Measurements from ENCODE around the gene CBLB.

DNA sequence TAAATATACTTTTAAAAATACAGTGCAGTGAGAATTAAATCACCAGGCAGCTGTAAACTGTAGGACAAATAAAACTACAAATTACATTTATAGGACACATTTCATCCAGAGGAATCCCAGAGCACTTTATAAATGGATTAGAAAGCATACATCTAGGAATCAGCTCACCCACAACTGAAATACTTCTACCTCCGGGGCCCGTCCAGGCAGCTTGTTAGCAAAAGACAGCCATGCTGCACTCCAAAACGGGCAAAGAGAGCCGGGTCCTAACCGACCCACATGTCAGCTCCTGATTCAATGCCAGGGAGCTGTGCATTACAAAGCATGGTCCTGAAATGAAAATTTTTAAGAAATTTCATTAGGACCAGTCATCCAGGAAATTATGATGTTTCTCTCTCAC lies 234.1 kb downstream of the CBLB start:
- TF ChIP-seq, protein P1, sequence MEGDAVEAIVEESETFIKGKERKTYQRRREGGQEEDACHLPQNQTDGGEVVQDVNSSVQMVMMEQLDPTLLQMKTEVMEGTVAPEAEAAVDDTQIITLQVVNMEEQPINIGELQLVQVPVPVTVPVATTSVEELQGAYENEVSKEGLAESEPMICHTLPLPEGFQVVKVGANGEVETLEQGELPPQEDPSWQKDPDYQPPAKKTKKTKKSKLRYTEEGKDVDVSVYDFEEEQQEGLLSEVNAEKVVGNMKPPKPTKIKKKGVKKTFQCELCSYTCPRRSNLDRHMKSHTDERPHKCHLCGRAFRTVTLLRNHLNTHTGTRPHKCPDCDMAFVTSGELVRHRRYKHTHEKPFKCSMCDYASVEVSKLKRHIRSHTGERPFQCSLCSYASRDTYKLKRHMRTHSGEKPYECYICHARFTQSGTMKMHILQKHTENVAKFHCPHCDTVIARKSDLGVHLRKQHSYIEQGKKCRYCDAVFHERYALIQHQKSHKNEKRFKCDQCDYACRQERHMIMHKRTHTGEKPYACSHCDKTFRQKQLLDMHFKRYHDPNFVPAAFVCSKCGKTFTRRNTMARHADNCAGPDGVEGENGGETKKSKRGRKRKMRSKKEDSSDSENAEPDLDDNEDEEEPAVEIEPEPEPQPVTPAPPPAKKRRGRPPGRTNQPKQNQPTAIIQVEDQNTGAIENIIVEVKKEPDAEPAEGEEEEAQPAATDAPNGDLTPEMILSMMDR (tag by site-specific recombination; IDR thresholded peaks at IDR 0.05) = no peak
- TF ChIP-seq ZNF677 (tag by site-specific recombination; IDR thresholded peaks at IDR 0.05) = no peak
- TF ChIP-seq, protein P2, sequence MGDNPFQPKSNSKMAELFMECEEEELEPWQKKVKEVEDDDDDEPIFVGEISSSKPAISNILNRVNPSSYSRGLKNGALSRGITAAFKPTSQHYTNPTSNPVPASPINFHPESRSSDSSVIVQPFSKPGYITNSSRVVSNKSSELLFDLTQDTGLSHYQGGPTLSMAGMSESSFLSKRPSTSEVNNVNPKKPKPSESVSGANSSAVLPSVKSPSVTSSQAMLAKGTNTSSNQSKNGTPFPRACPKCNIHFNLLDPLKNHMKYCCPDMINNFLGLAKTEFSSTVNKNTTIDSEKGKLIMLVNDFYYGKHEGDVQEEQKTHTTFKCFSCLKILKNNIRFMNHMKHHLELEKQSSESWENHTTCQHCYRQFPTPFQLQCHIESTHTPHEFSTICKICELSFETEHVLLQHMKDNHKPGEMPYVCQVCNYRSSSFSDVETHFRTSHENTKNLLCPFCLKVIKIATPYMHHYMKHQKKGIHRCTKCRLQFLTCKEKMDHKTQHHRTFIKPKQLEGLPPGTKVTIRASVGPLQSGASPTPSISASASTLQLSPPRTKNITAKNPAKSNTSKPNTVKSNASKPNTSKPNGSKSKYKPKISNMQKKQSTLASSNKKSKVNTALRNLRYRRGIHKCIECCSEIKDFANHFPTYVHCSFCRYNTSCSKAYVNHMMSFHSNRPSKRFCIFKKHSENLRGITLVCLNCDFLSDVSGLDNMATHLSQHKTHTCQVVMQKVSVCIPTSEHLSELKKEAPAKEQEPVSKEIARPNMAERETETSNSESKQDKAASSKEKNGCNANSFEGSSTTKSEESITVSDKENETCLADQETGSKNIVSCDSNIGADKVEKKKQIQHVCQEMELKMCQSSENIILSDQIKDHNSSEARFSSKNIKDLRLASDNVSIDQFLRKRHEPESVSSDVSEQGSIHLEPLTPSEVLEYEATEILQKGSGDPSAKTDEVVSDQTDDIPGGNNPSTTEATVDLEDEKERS (tag by site-specific recombination; IDR thresholded peaks at IDR 0.05) = no peak
- no peak for TF ChIP-seq OSR2 (tag by site-specific recombination; IDR thresholded peaks at IDR 0.05)
- TF ChIP-seq IKZF3 (tag by site-specific recombination; IDR thresholded peaks at IDR 0.05) = no peak
- TF ChIP-seq ZIC2 (tag by site-specific recombination; IDR thresholded peaks at IDR 0.05) = no peak

Measured in HEK293 (cell line).